ENCODE results near the gene CXXC5. TPM values are rescaled to one million over a fixed set of nuclear protein-coding genes. Genes with fewer than 3 reads are reported as not detected.
"Not testable (repeated sequence)": the region's sequence is repeated elsewhere in the genome, so short reads cannot be mapped to it uniquely, and the experiment has no call there.

Gene CXXC5
- 100 to 1,000 TPM in 3 of 12 donors, 10 to 100 TPM in 8, not detected in 1; 66.4 to 118 (median 79.4) TPM for polyA plus RNA-seq (ENCODE audit: insufficient read length in 12 of 12)
- long read RNA-seq, donor 1, transcript CXXC5-206 (2 exons, 777 nt): minor isoform, 7 of 94 reads
- long read RNA-seq, donor 1, transcript CXXC5-211 (3 exons, 1,892 nt): minor isoform, 6 of 94 reads
- long read RNA-seq, donor 1, transcript CXXC5-201 (3 exons, 2,658 nt): major isoform, 36 of 94 reads
- long read RNA-seq, donor 1, partial matches to known transcripts: 44 of 94 reads
- long read RNA-seq, donor 1, other reads (novel, unspliced or antisense): 0 of 94 reads
- long read RNA-seq, donor 2, transcript CXXC5-201 (3 exons, 2,658 nt): major isoform, 21 of 33 reads
- long read RNA-seq, donor 2, transcript CXXC5-211 (3 exons, 1,892 nt): minor isoform, 8 of 33 reads
- long read RNA-seq, donor 2, partial matches to known transcripts: 0 of 33 reads
- long read RNA-seq, donor 2, other reads (novel, unspliced or antisense): 0 of 33 reads
- long read RNA-seq, donor 3, transcript CXXC5-201 (3 exons, 2,658 nt): major isoform, 15 of 41 reads
- long read RNA-seq, donor 3, partial matches to known transcripts: 21 of 41 reads
- long read RNA-seq, donor 3, other reads (novel, unspliced or antisense): 0 of 41 reads
- long read RNA-seq, donor 4, transcript CXXC5-201 (3 exons, 2,658 nt): major isoform, 6 of 12 reads
- long read RNA-seq, donor 4, partial matches to known transcripts: 0 of 12 reads
- long read RNA-seq, donor 4, other reads (novel, unspliced or antisense): 0 of 12 reads
- long read RNA-seq, donor 5, transcript CXXC5-211 (3 exons, 1,892 nt): minor isoform, 5 of 39 reads
- long read RNA-seq, donor 5, transcript CXXC5-201 (3 exons, 2,658 nt): major isoform, 30 of 39 reads
- long read RNA-seq, donor 5, partial matches to known transcripts: 0 of 39 reads
- long read RNA-seq, donor 5, other reads (novel, unspliced or antisense): 0 of 39 reads
- long read RNA-seq, donor 6, transcript CXXC5-201 (3 exons, 2,658 nt): major isoform, 16 of 28 reads
- long read RNA-seq, donor 6, partial matches to known transcripts: 8 of 28 reads
- long read RNA-seq, donor 6, other reads (novel, unspliced or antisense): 0 of 28 reads
- long read RNA-seq, donor 7, transcript CXXC5-201 (3 exons, 2,658 nt): major isoform, 6 of 16 reads
- long read RNA-seq, donor 7, partial matches to known transcripts: 7 of 16 reads
- long read RNA-seq, donor 7, other reads (novel, unspliced or antisense): 0 of 16 reads
- long read RNA-seq, donor 8, transcript CXXC5-211 (3 exons, 1,892 nt): minor isoform, 15 of 56 reads
- long read RNA-seq, donor 8, transcript CXXC5-201 (3 exons, 2,658 nt): major isoform, 27 of 56 reads
- long read RNA-seq, donor 8, partial matches to known transcripts: 11 of 56 reads
- long read RNA-seq, donor 8, other reads (novel, unspliced or antisense): 0 of 56 reads
- long read RNA-seq, donor 9, transcript CXXC5-201 (3 exons, 2,658 nt): major isoform, 6 of 8 reads
- long read RNA-seq, donor 9, partial matches to known transcripts: 0 of 8 reads
- long read RNA-seq, donor 9, other reads (novel, unspliced or antisense): 0 of 8 reads
- long read RNA-seq, donor 10, transcript CXXC5-201 (3 exons, 2,658 nt): major isoform, 29 of 50 reads
- long read RNA-seq, donor 10, transcript CXXC5-211 (3 exons, 1,892 nt): minor isoform, 6 of 50 reads
- long read RNA-seq, donor 10, partial matches to known transcripts: 11 of 50 reads
- long read RNA-seq, donor 10, other reads (novel, unspliced or antisense): 0 of 50 reads
- long read RNA-seq, donor 11, transcript CXXC5-201 (3 exons, 2,658 nt): major isoform, 15 of 30 reads
- long read RNA-seq, donor 11, partial matches to known transcripts: 11 of 30 reads
- long read RNA-seq, donor 11, other reads (novel, unspliced or antisense): 0 of 30 reads

GRCh38 chr5:139648205-139649081, at the start of gene CXXC5:
TSS of gene CXXC5 (plus strand) at chr5:139648349. CDS start at chr5:139680524, 32,175 bp downstream.
- peak; percentile 87 for DNase-seq

GRCh38 chr5:139598601-139598965, 49.6 kb upstream of the CXXC5 start:
- not testable (repeated sequence) for DNase-seq

GRCh38 chr5:139600336-139600949, 47.7 kb upstream of the CXXC5 start:
- no peak for DNase-seq

- DNase-seq: no peak
Observed at GRCh38 chr5:139601429-139601828, 46.7 kb upstream of the CXXC5 start.

GRCh38 chr5:139601948-139602347, 46.2 kb upstream of the CXXC5 start:
- DNase-seq: not testable (repeated sequence)

GRCh38 chr5:139605887-139606286, 42.3 kb upstream of the CXXC5 start:
- no peak for DNase-seq

GRCh38 chr5:139611703-139612584, 36.2 kb upstream of the CXXC5 start:
- no peak for DNase-seq

GRCh38 chr5:139619861-139620260, 28.3 kb upstream of the CXXC5 start:
- DNase-seq: no peak

- DNase-seq: not testable (repeated sequence)
Observed at GRCh38 chr5:139625398-139625797, 22.8 kb upstream of the CXXC5 start.

GRCh38 chr5:139630855-139631254, 17.3 kb upstream of the CXXC5 start:
- no peak for DNase-seq

- DNase-seq: no peak
Observed at GRCh38 chr5:139631520-139632165, 16.5 kb upstream of the CXXC5 start.

- peak; percentile 78 for DNase-seq
Observed at GRCh38 chr5:139633295-139634027, 14.7 kb upstream of the CXXC5 start.

- no peak for DNase-seq
Observed at GRCh38 chr5:139634028-139634325, 14.2 kb upstream of the CXXC5 start.

- no peak for DNase-seq
Observed at GRCh38 chr5:139634541-139634940, 13.6 kb upstream of the CXXC5 start.

- DNase-seq: no peak
Observed at GRCh38 chr5:139635191-139635590, 13.0 kb upstream of the CXXC5 start.

GRCh38 chr5:139635606-139636206, 12.4 kb upstream of the CXXC5 start:
- DNase-seq: no peak
